Testis (tissue), 2 donors: Measurements from ENCODE around the gene TBXAS1.

ENCODE experiments used
- POLR2A ChIP-seq: fragments of 450-650 bp; IDR thresholded peaks from one replicate; pipeline ENCODE4 v1.6.1; 2017; ENCODE audit warnings: antibody characterized with exemption, mild to moderate bottlenecking, moderate library complexity
- TF ChIP-seq, protein P1 (sequence below), 3 experiments: fragments of 450-650 bp in 2 of 3; fragments of 200-600 bp in 1 of 3; sonication (generic) in 1 of 3; IDR thresholded peaks; one replicate each; pipeline ENCODE4 v1.5.1; 2016 to 2019; ENCODE audit warnings: antibody characterized with exemption in 3 of 3, mild to moderate bottlenecking in 2 of 3, moderate library complexity in 1 of 3

DNA sequence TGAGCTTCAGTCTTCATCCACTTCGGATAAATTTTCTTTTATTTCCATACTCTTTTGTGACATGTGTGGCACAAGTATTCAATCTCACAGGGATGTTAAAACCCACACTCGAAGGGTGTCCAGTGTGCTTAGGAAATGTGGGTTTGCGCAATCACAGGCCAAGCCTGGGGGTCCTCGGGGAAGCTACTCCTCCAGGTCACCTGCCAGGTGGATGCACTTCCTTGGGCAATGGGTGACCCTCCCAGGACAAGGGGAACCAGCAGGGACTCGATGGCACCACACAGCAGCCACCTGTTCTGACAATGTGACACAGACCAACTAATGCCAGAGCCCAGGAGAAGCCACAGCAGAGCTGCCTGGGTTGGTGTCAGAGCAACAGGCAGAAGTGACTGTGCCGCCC, 194.7 kb downstream of the TBXAS1 start:
- no peak for TF ChIP-seq POLR2A
- TF ChIP-seq, protein P1, sequence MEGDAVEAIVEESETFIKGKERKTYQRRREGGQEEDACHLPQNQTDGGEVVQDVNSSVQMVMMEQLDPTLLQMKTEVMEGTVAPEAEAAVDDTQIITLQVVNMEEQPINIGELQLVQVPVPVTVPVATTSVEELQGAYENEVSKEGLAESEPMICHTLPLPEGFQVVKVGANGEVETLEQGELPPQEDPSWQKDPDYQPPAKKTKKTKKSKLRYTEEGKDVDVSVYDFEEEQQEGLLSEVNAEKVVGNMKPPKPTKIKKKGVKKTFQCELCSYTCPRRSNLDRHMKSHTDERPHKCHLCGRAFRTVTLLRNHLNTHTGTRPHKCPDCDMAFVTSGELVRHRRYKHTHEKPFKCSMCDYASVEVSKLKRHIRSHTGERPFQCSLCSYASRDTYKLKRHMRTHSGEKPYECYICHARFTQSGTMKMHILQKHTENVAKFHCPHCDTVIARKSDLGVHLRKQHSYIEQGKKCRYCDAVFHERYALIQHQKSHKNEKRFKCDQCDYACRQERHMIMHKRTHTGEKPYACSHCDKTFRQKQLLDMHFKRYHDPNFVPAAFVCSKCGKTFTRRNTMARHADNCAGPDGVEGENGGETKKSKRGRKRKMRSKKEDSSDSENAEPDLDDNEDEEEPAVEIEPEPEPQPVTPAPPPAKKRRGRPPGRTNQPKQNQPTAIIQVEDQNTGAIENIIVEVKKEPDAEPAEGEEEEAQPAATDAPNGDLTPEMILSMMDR (IDR thresholded peaks at IDR 0.05), result no peak
